ENCODE results near the gene WDR83.
"Not testable (repeated sequence)": the region's sequence is repeated elsewhere in the genome, so short reads cannot be mapped to it uniquely, and the experiment has no call there.

WDR83 gene

GRCh38 chr19:12629215-12629614 is 37.4 kb upstream of the WDR83 start:
- no peak overlapping the region for H3K4me3 ChIP-seq (ENCODE audit: low read length)
- no peak for TF ChIP-seq CTCF (conservative IDR thresholded peaks at IDR 0.05; ENCODE audit: low read depth, low read length)
- DNase-seq (ENCODE audit: low read depth), result no peak

GRCh38 chr19:12636631-12637030 is 30.0 kb upstream of the WDR83 start:
- H3K4me3 ChIP-seq (ENCODE audit: low read length), result no peak overlapping the region
- TF ChIP-seq CTCF (conservative IDR thresholded peaks at IDR 0.05; ENCODE audit: low read depth, low read length), result no peak
- no peak for DNase-seq (ENCODE audit: low read depth)

GRCh38 chr19:12638611-12639182 is 27.9 kb upstream of the WDR83 start:
- no peak for TF ChIP-seq CTCF (conservative IDR thresholded peaks at IDR 0.05; ENCODE audit: low read depth, low read length)
- DNase-seq (ENCODE audit: low read depth), result no peak
- H3K4me3 ChIP-seq (ENCODE audit: low read length), result no peak overlapping the region

GRCh38 chr19:12639901-12640613 is 26.6 kb upstream of the WDR83 start:
- no peak overlapping the region for H3K4me3 ChIP-seq (ENCODE audit: low read length)
- TF ChIP-seq CTCF (conservative IDR thresholded peaks at IDR 0.05; ENCODE audit: low read depth, low read length), result peak; percentile 76
- peak; percentile 26 for DNase-seq (ENCODE audit: low read depth)

GRCh38 chr19:12641456-12641855 is 25.2 kb upstream of the WDR83 start:
- TF ChIP-seq CTCF (conservative IDR thresholded peaks at IDR 0.05; ENCODE audit: low read depth, low read length), result no peak
- H3K4me3 ChIP-seq (ENCODE audit: low read length), result no peak overlapping the region
- no peak for DNase-seq (ENCODE audit: low read depth)

GRCh38 chr19:12642506-12642905 is 24.1 kb upstream of the WDR83 start:
- no peak overlapping the region for H3K4me3 ChIP-seq (ENCODE audit: low read length)
- DNase-seq (ENCODE audit: low read depth), result no peak
- no peak for TF ChIP-seq CTCF (conservative IDR thresholded peaks at IDR 0.05; ENCODE audit: low read depth, low read length)

- H3K4me3 ChIP-seq (ENCODE audit: low read length); DNase-seq (ENCODE audit: low read depth): not testable (repeated sequence)
These were observed 22.9 kb upstream of the WDR83 start for GRCh38 chr19:12643716-12644115.
